Kidney glomerular epithelial cell (primary cell): ENCODE measurements around the gene PPY.
A peak's percentile ranks its signal among the peaks of the same experiment; 100 is the strongest.
"Not testable (repeated sequence)": the region's sequence is repeated elsewhere in the genome, so short reads cannot be mapped to it uniquely, and the experiment has no call there.

Source experiments
- DNase-seq: peaks from one replicate; lab custom pipeline; 2025; lab: John Stamatoyannopoulos, UW

Gene PPY

GRCh38 chr17:43931062-43931571 is 11.2 kb downstream of the PPY start:
- peak; percentile 28 for DNase-seq

GRCh38 chr17:43928609-43929008 is 13.7 kb downstream of the PPY start:
- no peak for DNase-seq

DNA sequence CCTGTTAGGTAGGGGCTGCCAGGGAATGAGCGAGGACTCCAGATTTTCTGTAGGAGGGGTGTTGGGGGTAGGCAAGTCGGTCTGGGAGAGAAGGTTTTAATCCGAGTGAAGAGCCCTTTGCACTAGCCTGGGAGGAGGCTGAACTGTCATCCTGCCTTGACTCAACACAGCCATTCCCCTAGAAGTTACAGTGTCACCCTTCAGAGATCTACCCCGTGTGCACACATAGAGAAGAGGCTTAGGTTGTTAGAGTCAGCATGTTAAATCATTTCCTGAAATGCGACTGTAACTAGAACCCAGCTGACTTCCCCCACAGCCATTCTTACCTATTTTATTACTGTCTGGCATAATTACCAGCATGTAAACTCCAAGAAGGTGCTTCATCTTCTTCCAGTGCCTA is 14.3 kb downstream of the PPY start:
- not testable (repeated sequence) for DNase-seq

- no peak for DNase-seq
Measured at GRCh38 chr17:43927060-43927864, 15.0 kb downstream of the PPY start.

DNA sequence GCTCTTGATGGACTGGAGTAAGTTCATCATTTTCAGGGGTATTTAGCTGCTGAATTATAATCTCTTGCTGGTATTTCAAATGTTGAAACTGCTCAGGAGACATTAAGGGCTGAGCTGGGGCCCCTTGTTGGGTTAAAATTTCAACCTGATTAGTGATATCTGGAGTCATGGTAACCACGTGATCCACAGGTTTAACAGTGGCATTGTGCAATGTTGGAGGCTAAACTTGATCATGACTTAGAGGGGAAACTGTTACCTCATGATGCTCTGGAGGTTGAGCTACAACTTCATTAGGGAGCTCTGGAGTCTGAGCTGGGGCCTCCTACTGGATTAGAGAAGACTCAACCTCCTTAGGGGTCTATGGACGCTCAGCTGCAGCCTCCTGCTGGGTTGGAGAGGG is 17.7 kb downstream of the PPY start:
- no peak for DNase-seq

DNA sequence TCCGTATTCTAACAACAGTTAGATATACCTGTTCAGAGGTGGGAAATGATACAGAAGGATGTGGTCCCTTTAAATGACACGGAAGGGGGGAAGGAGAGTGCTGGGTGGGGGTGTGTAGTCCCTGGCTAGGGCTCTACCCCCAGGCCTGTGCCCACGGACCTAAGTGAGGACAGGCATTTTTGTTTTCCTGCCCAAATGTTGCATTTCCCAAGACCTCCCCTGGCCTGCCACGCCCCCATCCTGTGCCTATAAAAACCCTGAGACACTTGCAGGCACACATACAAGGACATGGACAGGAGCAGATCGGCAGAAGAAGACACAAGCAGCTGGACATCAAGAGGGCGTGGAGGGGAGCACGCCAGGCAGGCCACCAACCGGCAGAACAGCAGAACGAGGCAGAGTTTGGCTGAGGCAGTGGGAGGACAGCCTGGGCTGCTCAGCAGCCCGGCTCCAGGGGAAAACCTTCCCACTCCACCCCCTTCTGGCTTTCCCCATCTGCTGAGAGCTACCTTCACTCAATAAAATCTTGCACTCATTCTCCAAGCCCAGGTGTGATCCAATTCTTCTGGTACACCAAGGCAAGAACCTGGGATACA is 21.7 kb downstream of the PPY start:
- no peak for DNase-seq

DNA sequence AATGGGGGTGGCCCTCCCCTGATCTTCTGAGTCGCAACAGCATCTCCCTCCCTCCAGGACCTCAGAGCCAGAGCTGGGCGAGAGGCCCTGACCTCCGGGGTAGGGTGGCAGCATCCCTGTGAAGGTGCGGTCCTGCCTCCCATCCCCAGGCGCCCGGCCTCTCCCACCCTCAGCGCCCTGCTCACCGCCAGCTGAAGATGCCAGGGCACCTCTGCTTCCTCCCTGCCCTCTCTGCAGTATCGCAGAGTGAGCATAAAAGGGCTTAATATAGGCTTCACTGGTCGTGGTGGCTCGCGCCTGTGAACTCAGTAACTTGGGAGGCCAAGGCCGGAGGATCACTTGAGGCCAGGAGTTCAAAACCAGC is 24.3 kb downstream of the PPY start:
- no peak for DNase-seq

DNA sequence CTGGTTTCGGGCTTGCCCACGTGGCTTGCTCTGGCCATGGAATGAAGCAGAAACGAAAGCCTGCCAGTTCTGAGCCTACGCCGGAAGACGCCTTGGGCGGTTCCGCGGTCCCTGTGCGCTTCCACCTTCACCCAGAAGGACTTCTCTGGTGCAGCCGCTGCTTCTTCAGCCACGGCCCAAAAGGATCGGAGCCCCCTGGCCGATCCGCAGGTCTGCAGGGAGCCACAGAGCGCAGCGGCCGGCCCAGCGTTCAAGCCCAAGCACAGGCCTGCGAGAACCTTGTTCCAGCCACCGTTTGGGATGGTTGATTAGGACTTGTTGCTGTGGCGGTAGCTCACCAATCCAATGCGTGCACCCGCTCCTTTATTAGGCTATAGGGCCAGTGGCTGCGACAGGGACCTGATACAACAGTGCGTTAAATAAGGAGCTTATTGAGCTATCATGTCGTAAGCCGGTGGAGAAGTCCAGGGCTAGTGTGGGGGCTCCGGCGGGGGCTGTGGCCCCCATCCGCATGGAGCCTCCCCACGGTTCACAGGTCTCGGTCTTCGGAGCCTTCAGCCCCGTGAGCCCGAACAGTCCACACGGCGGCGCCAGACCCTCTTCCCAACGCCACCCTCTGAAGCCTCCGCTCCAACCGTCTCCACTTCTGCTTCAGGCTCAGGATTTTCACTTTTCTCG is 24.8 kb downstream of the PPY start:
- DNase-seq: no peak

DNA sequence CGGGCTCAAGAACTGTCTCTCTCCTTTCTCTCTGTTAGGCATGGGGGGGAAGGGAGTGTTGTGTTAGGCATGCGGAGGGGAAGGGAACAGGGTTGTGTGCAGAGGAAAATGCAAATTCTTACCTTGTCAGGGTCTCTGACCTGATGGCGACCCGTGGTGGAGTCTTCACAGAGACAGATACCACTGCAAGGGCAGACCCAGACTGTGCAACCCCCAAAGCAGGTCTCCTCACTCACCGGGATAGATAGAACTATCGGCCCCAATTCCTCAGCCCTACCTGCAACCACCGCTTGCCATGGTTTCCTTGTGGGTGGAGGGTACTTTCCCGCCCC is 25.3 kb downstream of the PPY start:
- no peak for DNase-seq

GRCh38 chr17:43916385-43916784 is 25.9 kb downstream of the PPY start:
- DNase-seq: no peak

DNA sequence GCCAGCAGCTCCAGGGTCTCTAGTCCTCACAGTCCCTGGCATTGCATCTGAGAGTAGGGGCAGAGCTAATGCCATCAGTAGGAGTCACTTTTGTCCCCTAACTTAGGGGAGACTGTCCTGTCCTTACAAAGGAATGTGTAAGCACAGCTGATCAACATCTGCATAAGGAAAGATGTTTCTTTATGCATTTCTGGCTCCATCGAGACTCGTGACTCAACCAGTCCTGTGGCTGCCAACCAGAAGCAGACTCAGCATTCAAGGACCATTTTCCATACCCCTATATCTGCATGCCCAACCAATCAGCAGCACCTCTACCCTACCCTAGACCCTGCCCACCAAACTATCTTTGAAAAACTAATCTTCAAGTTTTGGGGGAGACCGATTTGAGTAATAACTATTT is 26.7 kb downstream of the PPY start:
- no peak for DNase-seq

GRCh38 chr17:43914451-43914850 is 27.8 kb downstream of the PPY start:
- no peak for DNase-seq

DNA sequence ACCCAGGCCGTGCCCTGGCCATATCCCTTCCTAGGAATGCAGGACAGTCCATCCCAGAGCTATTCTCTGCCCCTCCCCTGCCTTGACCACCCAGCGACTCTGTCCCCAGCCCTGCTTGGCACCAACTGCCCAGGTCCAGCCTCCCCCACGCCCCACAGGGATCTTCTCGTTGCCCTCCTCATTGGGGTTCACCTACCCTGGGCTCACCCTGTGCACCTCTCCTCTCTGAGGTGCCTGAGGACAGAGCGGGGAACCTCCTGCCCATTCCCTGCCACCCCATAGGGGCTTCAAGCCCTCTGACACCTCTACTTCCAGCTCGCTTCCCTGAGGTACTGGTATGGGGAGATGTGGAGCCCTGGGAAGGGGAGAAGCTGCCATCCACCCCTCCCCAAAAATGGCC is 28.7 kb downstream of the PPY start:
- DNase-seq: no peak

GRCh38 chr17:43912635-43913304 is 29.5 kb downstream of the PPY start:
- no peak for DNase-seq

GRCh38 chr17:43911904-43912303 is 30.4 kb downstream of the PPY start:
- DNase-seq: no peak

- no peak for DNase-seq
Measured at GRCh38 chr17:43909537-43910231, 32.6 kb downstream of the PPY start.

DNA sequence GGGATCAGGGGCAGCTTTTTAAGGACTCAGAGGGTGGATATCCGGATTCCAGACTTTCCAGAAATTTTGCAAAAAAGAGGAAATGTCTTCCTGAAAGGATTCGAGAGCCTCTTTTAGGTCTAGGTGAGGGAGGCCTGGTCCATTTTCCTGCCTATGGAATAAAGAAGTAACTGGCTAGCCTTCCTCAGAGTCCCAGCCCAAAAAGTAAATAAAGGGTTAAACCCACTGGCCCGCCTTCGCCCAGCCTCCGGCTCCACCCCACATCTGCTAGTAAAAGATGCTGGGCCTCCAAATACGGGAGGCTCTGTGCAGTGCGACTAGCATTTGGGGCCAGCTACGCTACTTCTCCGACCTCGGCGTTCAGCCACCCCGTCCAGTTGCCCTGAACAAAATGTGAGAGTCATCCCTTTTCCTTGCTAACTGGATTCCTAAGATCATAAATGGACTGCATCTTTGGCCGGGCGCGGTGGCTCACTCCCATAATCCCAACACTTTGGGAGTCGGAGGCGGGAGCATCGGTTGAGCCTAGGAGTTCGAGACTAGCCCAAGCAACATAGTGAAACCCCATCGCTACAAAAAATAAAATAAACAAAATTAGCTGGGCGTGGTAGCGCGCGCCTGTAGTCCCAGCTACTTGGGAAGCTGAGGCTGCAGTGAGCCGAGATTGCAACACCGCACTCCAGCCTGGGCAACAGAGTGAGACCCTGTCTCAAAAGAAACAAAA is 34.1 kb downstream of the PPY start:
- DNase-seq: peak; percentile 29

GRCh38 chr17:43907425-43907981 is 34.8 kb downstream of the PPY start, which contains the start of gene MPP2:
Gene MPP2, minus strand, starts transcription at chr17:43907536. Its CDS starts 3,076 bp downstream, at chr17:43904460.
- peak; percentile 84 for DNase-seq

DNA sequence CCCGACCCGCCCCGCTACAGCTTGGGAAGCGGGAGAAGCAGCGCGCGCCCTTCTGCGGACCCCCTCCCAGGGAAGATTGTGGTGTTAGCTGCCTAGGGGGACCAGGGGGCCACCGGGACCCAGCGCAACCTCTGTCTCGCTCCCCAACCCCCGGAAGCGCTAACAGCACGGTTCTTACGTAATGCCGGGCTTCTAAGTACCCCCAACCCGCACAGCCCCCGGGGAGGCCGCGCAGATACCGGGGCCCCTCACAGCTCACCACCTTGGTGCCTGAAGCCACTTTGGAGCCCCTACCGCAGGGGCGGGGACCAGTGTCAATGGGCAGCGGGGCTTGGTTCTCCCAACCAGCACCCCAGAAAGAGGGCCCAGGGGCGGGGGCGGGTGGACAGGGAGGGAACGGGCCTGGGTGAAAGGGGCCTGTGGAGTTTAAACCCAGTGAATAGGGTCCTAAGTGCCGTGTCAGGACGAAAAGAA is 35.3 kb downstream of the PPY start:
- DNase-seq: no peak

GRCh38 chr17:43905985-43906852 is 36.1 kb downstream of the PPY start:
- DNase-seq: peak; percentile 54
